ENCODE measurements around the gene TAB2. TPM values are rescaled to one million over a fixed set of nuclear protein-coding genes. Genes with fewer than 3 reads are reported as not detected.

Gene TAB2
- total and polyA plus RNA-seq, 7 donors, result 35.9 to 86.0 (median 56.5) TPM

DNA sequence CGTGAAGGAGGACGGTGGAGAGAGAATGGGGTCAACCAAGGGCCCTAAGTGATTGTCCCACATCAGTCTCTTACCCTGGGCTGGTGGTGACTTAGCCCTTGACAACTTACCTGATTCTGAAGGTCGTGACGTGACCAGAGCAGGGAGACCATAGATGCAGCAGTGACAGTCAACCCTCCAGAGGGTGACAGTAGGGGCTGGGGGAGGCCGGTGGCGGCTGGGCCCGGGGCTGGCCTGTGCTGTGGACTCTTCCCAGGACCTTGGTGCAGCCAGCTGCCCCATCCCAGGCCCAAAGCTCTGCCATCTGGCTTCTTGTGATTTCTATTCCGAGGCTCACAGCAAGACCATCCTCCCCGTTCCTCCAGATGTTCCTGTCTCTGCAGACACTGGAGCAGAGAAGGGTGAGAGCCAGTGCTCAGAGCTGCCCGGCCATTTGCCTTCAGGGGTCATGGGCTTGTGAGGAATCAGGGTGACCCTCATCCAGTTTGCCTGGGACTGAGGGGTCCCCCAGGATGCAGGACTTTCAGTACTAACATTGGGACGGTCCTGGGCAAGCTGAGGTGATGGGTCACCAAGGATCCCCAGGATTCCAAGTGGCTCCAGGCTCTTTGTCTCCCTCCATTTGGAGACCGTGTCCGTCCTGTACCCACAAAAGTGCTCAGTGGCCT is 118.5 kb downstream of the TAB2 start:
- TF ChIP-seq CTCF (IDR thresholded peaks at IDR 0.05), result no peak
- no peaks in the 10 kb centered on the region for H3K36me3 ChIP-seq (ENCODE audit: insufficient read depth in 1 of 2, low read depth in 1 of 2)
- 85 to 94% (median 91%) methylated on average over 13 of the region's 13 CpGs for WGBS, 3 donors
- ATAC-seq, result no peak
- intact Hi-C loops (cut with DNase I), result no loop called here
- no peaks in the 10 kb centered on the region for H3K27me3 ChIP-seq (ENCODE audit: insufficient read depth in 3 of 3, low read length in 2 of 3)
- no peaks in the 10 kb centered on the region for H3K4me1 ChIP-seq
- no peak overlapping the region for H3K4me3 ChIP-seq
- H3K9me3 ChIP-seq, result no peaks in the 10 kb centered on the region
- no peak overlapping the region for H3K27ac ChIP-seq
- no peak for DNase-seq

GRCh38 chr6:149436647-149437046 is 119.1 kb downstream of the TAB2 start:
- Histone ChIP-seq H3K4me3 (no peak overlapping the region), H3K9me3 (no peaks in the 10 kb centered on the region), H3K27ac (no peak overlapping the region), H3K36me3 (ENCODE audit: insufficient read depth in 1 of 2, low read depth in 1 of 2) (no peaks in the 10 kb centered on the region), H3K27me3 (ENCODE audit: insufficient read depth in 3 of 3, low read length in 2 of 3) (no peaks in the 10 kb centered on the region), H3K4me1 (no peaks in the 10 kb centered on the region)
- no peak for TF ChIP-seq CTCF (IDR thresholded peaks at IDR 0.05)
- 95 to 98% (median 96%) methylated on average over 12 of the region's 12 CpGs for WGBS, 3 donors
- intact Hi-C loops (cut with DNase I), result no loop called here
- DNase-seq (no peak), ATAC-seq (no peak)

DNA sequence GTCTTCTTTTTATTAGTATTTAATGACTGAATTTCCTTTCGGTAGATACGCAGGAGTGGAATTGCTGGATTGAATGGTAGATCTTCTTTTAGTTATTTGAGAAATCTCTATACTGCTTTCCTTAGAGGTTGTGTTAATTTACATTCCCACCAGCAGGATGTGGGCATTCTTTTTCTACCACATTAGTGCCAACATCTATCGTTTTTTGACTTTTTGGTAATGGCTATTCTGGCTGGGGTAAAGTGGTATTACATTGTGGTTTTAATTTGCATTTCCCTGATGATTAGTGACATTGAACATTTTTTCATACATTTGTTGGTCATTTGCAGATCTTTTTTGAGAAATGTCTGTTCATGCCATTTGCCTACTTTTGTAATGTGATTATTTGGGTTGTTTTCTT is 119.7 kb downstream of the TAB2 start:
- ATAC-seq, result no peak
- H3K27ac ChIP-seq, result no peak overlapping the region
- no peak for DNase-seq
- no peaks in the 10 kb centered on the region for H3K36me3 ChIP-seq (ENCODE audit: insufficient read depth in 1 of 2, low read depth in 1 of 2)
- no peak for TF ChIP-seq CTCF (IDR thresholded peaks at IDR 0.05)
- no peaks in the 10 kb centered on the region for H3K27me3 ChIP-seq (ENCODE audit: insufficient read depth in 3 of 3, low read length in 2 of 3)
- intact Hi-C loops (cut with DNase I), result no loop called here
- H3K9me3 ChIP-seq, result no peaks in the 10 kb centered on the region
- 82 to 93% (median 83%) methylated on average over 3 of the region's 3 CpGs for WGBS, 3 donors
- no peak overlapping the region for H3K4me3 ChIP-seq
- H3K4me1 ChIP-seq, result no peaks in the 10 kb centered on the region

DNA sequence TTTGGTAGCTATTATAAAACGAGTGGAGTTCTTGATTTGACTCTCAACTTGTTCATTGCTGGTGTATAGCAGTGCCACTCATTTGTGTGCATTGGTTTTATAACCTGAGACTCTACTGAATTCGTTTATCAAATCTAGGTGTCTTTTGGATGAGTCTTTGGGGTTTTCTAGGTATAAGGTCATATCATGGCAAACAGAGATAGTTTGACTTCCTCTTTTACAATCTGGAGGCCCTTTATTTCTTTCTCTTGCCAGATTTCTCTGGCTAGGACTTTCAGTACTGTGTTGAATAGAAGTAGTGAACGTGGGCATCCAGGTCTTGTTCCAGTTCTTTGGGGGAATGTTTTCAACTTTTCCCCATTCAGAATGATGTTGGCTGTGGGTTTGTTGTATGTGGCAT is 121.3 kb downstream of the TAB2 start:
- DNase-seq (no peak), ATAC-seq (no peak)
- Histone ChIP-seq H3K9me3 (no peaks in the 10 kb centered on the region), H3K36me3 (ENCODE audit: insufficient read depth in 1 of 2, low read depth in 1 of 2) (no peaks in the 10 kb centered on the region), H3K4me3 (no peak overlapping the region), H3K27me3 (ENCODE audit: insufficient read depth in 3 of 3, low read length in 2 of 3) (no peaks in the 10 kb centered on the region), H3K4me1 (no peaks in the 10 kb centered on the region), H3K27ac (no peak overlapping the region)
- intact Hi-C loops (cut with DNase I), result no loop called here
- whole genome bisulfite sequencing, 3 donors, result 70 to 80% (median 71%) methylated on average over 3 of the region's 3 CpGs
- TF ChIP-seq CTCF (IDR thresholded peaks at IDR 0.05), result no peak

- TF ChIP-seq CTCF (IDR thresholded peaks at IDR 0.05), result no peak
- Histone ChIP-seq H3K4me1 (no peaks in the 10 kb centered on the region), H3K27me3 (ENCODE audit: insufficient read depth in 3 of 3, low read length in 2 of 3) (no peaks in the 10 kb centered on the region), H3K4me3 (no peak overlapping the region), H3K27ac (no peak overlapping the region), H3K36me3 (ENCODE audit: insufficient read depth in 1 of 2, low read depth in 1 of 2) (no peaks in the 10 kb centered on the region), H3K9me3 (no peaks in the 10 kb centered on the region)
- ATAC-seq (no peak), DNase-seq (no peak)
- intact Hi-C loops (cut with DNase I), result no loop called here
- 89 to 94% (median 94%) methylated on average over 1 of the region's 1 CpG for WGBS, 3 donors
Measured at GRCh38 chr6:149439626-149440025, 122.1 kb downstream of the TAB2 start.
